ENCODE results near the gene PRX. TPM values are rescaled to one million over a fixed set of nuclear protein-coding genes. Genes with fewer than 3 reads are reported as not detected.

PRX gene
- total and polyA plus RNA-seq, 2 experiments from 2014 or later, result 4.2 TPM

- TF ChIP-seq POLR2AphosphoS5 (IDR thresholded peaks at IDR 0.05; ENCODE audit: low read depth) (no peak), NANOG (IDR thresholded peaks at IDR 0.05; ENCODE audit: borderline replicate concordance) (no peak), ZNF331 (CRISPR knock-in tag; IDR thresholded peaks at IDR 0.05; ENCODE audit: low read depth) (no peak), ZNF114 (CRISPR knock-in tag; IDR thresholded peaks at IDR 0.05) (no peak), ETS1 (IDR thresholded peaks at IDR 0.05) (no peak), REST (IDR thresholded peaks at IDR 0.05; ENCODE audit: unreplicated experiment) (no peak), CTCF (conservative IDR thresholded peaks at IDR 0.05; ENCODE audit: low read depth in 2 of 2) (no peak), STAT1 (IDR thresholded peaks at IDR 0.05; ENCODE audit: unreplicated experiment) (no peak), ZNF462 (CRISPR knock-in tag; IDR thresholded peaks at IDR 0.05) (no peak), JUNB (IDR thresholded peaks at IDR 0.05; ENCODE audit: unreplicated experiment) (no peak), EZH2phosphoT487 (IDR thresholded peaks at IDR 0.05; ENCODE audit: unreplicated experiment) (no peak), CREB1 (CRISPR knock-in tag; IDR thresholded peaks at IDR 0.05; ENCODE audit: low read depth) (no peak), EZH2 (IDR thresholded peaks at IDR 0.05; ENCODE audit: low read depth, unreplicated experiment) (no peak)
- no peak overlapping the region for H3K4me2 ChIP-seq
- H3K4me1 Mint-ChIP-seq, result peaks cover 29% of the 10 kb centered on the region
Measured at GRCh38 chr19:40417643-40417981, 4.4 kb upstream of the PRX start.

More at GRCh38 chr19:40417643-40417981, 4.4 kb upstream of the PRX start:
- no peak overlapping the region for H3K27ac ChIP-seq (ENCODE audit: low read depth)
- no peak overlapping the region for H3K27ac Mint-ChIP-seq
- no peaks in the 10 kb centered on the region for H4K20me1 ChIP-seq (replicated peaks; ENCODE audit: insufficient read depth)
- H3K4me3 ChIP-seq, result no peak overlapping the region
- no peaks in the 10 kb centered on the region for H3K27me3 ChIP-seq (ENCODE audit: insufficient read depth)
- H3K27me3 Mint-ChIP-seq (ENCODE audit: insufficient read depth, low read depth, poor library complexity), result peaks cover 2% of the 10 kb centered on the region
- H2AFZ ChIP-seq, result no peak overlapping the region; the same call in 1 of the 2 replicates
- peaks cover 8% of the 10 kb centered on the region for H3K36me3 Mint-ChIP-seq (ENCODE audit: low read depth)
- no peaks in the 10 kb centered on the region for H3K9me2 ChIP-seq (ENCODE audit: insufficient read depth)
- ATAC-seq (no peak), DNase-seq (ENCODE audit: low spot score) (no peak)
- peaks cover 18% of the 10 kb centered on the region for H3K4me1 ChIP-seq (ENCODE audit: insufficient read depth)
- no peak overlapping the region; the same call in 2 of the 3 replicates for H3K4me3 Mint-ChIP-seq
- H3F3A ChIP-seq (replicated peaks; ENCODE audit: low read depth), result no peaks in the 10 kb centered on the region
- H3K79me2 ChIP-seq (replicated peaks; ENCODE audit: insufficient read depth), result no peaks in the 10 kb centered on the region
- no peaks in the 10 kb centered on the region for H3K9me3 Mint-ChIP-seq
- H3K36me3 ChIP-seq (ENCODE audit: insufficient read depth), result no peaks in the 10 kb centered on the region
